ENCODE results near the gene FTO. TPM values are rescaled to one million over a fixed set of nuclear protein-coding genes. Genes with fewer than 3 reads are reported as not detected.

FTO gene
- total RNA-seq, 4 donors from 2014 or later: 64.4 to 116 (median 71.3) TPM

GRCh38 chr16:54156349-54156748 lies 452.4 kb downstream of the FTO start:
- DNase-seq (ENCODE audit: low spot score in 2 of 2): no peak
- H3K27me3 ChIP-seq: no peaks in the 10 kb centered on the region
- H3K27ac ChIP-seq: no peak overlapping the region
- TF ChIP-seq, protein P1, sequence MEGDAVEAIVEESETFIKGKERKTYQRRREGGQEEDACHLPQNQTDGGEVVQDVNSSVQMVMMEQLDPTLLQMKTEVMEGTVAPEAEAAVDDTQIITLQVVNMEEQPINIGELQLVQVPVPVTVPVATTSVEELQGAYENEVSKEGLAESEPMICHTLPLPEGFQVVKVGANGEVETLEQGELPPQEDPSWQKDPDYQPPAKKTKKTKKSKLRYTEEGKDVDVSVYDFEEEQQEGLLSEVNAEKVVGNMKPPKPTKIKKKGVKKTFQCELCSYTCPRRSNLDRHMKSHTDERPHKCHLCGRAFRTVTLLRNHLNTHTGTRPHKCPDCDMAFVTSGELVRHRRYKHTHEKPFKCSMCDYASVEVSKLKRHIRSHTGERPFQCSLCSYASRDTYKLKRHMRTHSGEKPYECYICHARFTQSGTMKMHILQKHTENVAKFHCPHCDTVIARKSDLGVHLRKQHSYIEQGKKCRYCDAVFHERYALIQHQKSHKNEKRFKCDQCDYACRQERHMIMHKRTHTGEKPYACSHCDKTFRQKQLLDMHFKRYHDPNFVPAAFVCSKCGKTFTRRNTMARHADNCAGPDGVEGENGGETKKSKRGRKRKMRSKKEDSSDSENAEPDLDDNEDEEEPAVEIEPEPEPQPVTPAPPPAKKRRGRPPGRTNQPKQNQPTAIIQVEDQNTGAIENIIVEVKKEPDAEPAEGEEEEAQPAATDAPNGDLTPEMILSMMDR (IDR thresholded peaks at IDR 0.05): no peak
- TF ChIP-seq POLR2A (IDR thresholded peaks at IDR 0.05) (no peak), EP300 (IDR thresholded peaks at IDR 0.05) (no peak), POLR2AphosphoS5 (IDR thresholded peaks at IDR 0.05) (no peak)
- H3K36me3 ChIP-seq: no peaks in the 10 kb centered on the region
- H3K4me1 ChIP-seq: no peaks in the 10 kb centered on the region
- no peak overlapping the region for H3K4me3 ChIP-seq
- H3K9me3 ChIP-seq: no peaks in the 10 kb centered on the region
- WGBS: 100% methylated on average over 1 of the region's 1 CpG

DNA sequence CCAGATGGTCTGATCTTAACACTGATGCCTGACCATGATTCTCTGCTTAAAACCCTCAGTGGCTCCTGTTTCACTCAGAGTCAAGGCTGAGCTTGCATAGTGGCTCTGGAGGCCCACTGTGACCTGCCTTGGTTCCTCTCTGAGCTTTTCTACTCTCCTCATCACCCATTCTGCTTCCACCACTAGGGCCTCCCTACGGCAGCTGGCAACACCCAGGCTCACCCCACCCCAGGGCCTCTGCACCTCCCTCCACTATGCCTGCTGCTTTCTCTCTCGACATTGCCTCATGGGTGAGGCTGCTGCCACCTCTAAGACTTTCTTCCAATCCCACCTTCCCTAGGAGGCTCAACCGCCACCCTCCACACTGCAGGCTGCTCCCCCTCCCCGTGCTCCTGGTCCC lies 455.0 kb downstream of the FTO start:
- H3K4me3 ChIP-seq: no peak overlapping the region
- WGBS: 86% methylated on average over 4 of the region's 4 CpGs
- H3K27me3 ChIP-seq: peaks cover 4% of the 10 kb centered on the region
- no peak for DNase-seq (ENCODE audit: low spot score in 2 of 2)
- H3K4me1 ChIP-seq: no peaks in the 10 kb centered on the region
- TF ChIP-seq, protein P1 (IDR thresholded peaks at IDR 0.05): no peak
- TF ChIP-seq EP300 (IDR thresholded peaks at IDR 0.05): no peak
- no peak for TF ChIP-seq POLR2AphosphoS5 (IDR thresholded peaks at IDR 0.05)
- no peak for TF ChIP-seq POLR2A (IDR thresholded peaks at IDR 0.05)
- no peak overlapping the region for H3K27ac ChIP-seq
- H3K9me3 ChIP-seq: no peaks in the 10 kb centered on the region
- no peaks in the 10 kb centered on the region for H3K36me3 ChIP-seq

GRCh38 chr16:54159490-54160080 lies 455.6 kb downstream of the FTO start:
- no peak for DNase-seq (ENCODE audit: low spot score in 2 of 2)
- no peaks in the 10 kb centered on the region for H3K9me3 ChIP-seq
- H3K4me3 ChIP-seq: no peak overlapping the region
- H3K27ac ChIP-seq: no peak overlapping the region
- 78% methylated on average over 6 of the region's 6 CpGs for WGBS
- H3K36me3 ChIP-seq: no peaks in the 10 kb centered on the region
- peaks cover 4% of the 10 kb centered on the region for H3K27me3 ChIP-seq
- TF ChIP-seq EP300 (IDR thresholded peaks at IDR 0.05) (no peak), POLR2AphosphoS5 (IDR thresholded peaks at IDR 0.05) (no peak), POLR2A (IDR thresholded peaks at IDR 0.05) (no peak)
- TF ChIP-seq, protein P1 (IDR thresholded peaks at IDR 0.05): no peak
- no peaks in the 10 kb centered on the region for H3K4me1 ChIP-seq

- whole genome bisulfite sequencing: 82% methylated on average over 7 of the region's 7 CpGs
- no peaks in the 10 kb centered on the region for H3K4me1 ChIP-seq
- peaks cover 4% of the 10 kb centered on the region for H3K27me3 ChIP-seq
- TF ChIP-seq POLR2AphosphoS5 (IDR thresholded peaks at IDR 0.05) (no peak), POLR2A (IDR thresholded peaks at IDR 0.05) (no peak), EP300 (IDR thresholded peaks at IDR 0.05) (no peak)
- TF ChIP-seq, protein P1 (IDR thresholded peaks at IDR 0.05): no peak
- no peak for DNase-seq (ENCODE audit: low spot score in 2 of 2)
- no peak overlapping the region for H3K4me3 ChIP-seq
- H3K9me3 ChIP-seq: no peaks in the 10 kb centered on the region
- H3K27ac ChIP-seq: no peak overlapping the region
- H3K36me3 ChIP-seq: no peaks in the 10 kb centered on the region
Observed at GRCh38 chr16:54160252-54160860, 456.4 kb downstream of the FTO start.

GRCh38 chr16:54160939-54161897 lies 457.3 kb downstream of the FTO start:
- Histone ChIP-seq H3K27me3 (peaks cover 4% of the 10 kb centered on the region), H3K4me1 (peaks cover 1% of the 10 kb centered on the region), H3K36me3 (no peaks in the 10 kb centered on the region), H3K27ac (no peak overlapping the region), H3K4me3 (no peak overlapping the region), H3K9me3 (no peaks in the 10 kb centered on the region)
- DNase-seq (ENCODE audit: low spot score in 2 of 2): no peak
- WGBS: 80% methylated on average over 19 of the region's 19 CpGs
- TF ChIP-seq POLR2AphosphoS5 (IDR thresholded peaks at IDR 0.05) (no peak), POLR2A (IDR thresholded peaks at IDR 0.05) (no peak), EP300 (IDR thresholded peaks at IDR 0.05) (no peak)
- TF ChIP-seq, protein P1 (IDR thresholded peaks at IDR 0.05): no peak
